HG02588 (cell line): Measurements from ENCODE around the gene IFIT1.
"Not testable (repeated sequence)": the region's sequence is repeated elsewhere in the genome, so short reads cannot be mapped to it uniquely, and the experiment has no call there.

Experiments used
- ATAC-seq: cut with Tn5 transposase; IDR thresholded peaks from one replicate; pipeline ENCODE4 v1.9.1; 2021; ENCODE audit warnings: mild to moderate bottlenecking, moderate library complexity; ENCODE audit not compliant: unreplicated experiment

The IFIT1 gene

DNA sequence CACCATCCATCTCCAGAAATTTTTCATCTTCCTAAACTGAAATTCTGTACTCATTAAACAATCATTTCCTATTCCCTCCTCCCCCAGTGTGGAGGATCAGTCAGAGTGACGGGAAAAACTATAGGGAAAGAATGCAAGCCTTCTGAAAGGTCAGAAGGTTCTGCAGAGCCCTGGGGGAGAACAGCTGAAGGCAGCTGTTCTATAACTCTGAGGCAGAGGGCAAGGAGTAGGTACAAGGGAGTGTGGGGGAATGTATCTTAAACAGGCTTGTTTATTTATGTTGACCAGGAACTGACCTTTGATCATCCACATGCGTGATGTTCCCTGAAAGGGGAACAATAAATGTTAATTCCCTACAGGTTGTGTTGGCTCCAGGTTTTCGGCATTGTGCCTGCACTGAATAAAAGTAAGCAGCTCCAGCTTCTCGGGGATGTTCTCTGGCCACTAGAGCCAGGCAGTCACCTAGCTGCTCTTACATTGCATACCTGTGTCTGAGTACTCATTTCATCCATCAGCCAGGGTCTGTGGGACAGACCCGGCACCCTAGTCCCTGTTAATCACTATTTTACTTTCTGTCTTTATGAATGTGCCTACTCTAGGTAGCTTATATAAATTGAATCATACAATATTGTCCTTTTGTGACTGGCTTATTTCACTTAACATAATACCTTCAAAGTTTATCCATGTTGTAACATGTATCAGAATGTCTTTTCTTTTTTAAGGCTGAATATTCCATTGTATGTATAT, 5.8 kb downstream of the IFIT1 start:
- ATAC-seq: no peak

- no peak for ATAC-seq
Measured at GRCh38 chr10:89399956-89400355, 7.5 kb downstream of the IFIT1 start.

- ATAC-seq: no peak
Measured at GRCh38 chr10:89403043-89403442, 10.6 kb downstream of the IFIT1 start.

DNA sequence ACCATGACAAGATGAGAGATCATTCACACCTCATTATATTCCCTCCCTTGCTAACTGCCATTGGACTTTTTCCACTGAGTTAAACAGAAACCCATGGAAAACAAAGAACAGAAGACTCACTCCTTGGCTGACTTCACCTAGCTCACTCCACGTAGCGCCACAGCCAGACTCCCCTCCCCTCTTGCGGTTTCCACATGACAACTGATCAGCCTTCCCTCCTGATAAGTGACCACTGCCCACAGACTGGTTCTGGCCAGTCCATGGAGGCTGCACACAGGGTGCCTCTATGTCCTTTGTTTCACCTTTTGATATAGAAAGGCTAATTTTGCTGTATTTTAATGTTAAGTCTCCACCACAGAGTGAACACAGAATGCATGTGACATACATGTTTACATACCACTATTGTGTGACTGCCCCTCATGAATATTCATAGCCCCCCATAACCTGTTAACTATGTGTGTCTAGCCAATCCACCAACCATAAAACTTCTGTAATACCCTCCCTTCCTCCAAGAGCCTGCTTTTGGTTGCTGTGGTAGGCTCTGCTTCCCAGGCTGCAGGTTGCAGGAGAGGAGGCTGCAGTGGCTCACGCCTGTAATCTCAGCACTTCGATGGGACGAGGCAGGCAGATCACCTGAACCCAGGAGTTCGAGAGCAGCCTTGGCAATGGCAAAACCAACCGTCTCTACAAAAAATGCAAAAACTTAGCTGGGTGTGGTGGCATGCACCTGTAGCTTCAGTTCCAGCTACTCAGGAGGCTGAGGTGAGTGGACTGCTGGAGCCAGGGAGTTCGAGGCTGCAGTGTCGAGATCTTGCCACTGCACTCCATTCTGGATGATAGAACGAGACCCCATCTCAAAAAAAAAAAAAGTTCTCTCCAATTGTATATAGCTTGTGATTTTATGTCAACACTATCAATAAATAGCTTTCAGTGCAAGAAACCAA, 12.0 kb downstream of the IFIT1 start:
- ATAC-seq: no peak

GRCh38 chr10:89406178-89406577, 13.8 kb downstream of the IFIT1 start:
- not testable (repeated sequence) for ATAC-seq

DNA sequence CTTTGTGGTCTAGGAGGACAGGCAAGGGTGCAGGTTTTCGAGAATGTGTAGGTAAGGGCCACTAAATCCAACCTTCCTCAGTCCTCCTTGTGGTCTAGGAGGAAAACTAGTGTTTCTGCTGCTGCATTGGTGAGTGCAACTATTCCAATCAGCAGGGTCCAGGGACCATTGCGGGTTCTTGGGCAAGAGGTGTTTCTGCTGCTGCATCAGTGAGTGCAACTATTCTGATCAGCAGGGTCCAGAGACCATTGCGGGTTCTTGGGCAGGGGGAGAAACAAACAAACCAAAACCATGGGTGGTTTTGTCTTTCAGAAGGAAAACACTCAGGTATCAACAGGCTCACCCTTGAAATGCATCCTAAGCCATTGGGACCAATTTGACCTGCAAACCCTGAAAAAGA, 15.4 kb downstream of the IFIT1 start:
- not testable (repeated sequence) for ATAC-seq

DNA sequence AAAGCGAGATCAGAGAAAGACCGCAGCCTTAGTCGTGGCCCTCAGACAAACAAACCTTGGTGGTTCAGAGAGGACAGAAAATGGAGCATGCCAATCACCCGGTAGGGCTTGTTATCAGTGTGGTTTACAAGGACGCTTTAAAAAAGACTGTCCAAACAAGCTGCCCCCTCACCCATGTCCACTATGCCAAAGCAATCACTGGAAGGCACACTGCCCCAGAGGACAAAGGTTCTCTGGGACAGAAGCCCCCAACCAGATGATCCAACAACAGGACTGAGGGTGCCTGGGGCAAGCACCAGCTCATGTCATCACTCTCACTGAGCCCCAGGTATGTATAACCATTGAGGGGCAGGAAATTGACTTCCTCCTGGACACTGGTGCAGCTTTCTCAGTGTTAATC, 16.9 kb downstream of the IFIT1 start:
- ATAC-seq: not testable (repeated sequence)

DNA sequence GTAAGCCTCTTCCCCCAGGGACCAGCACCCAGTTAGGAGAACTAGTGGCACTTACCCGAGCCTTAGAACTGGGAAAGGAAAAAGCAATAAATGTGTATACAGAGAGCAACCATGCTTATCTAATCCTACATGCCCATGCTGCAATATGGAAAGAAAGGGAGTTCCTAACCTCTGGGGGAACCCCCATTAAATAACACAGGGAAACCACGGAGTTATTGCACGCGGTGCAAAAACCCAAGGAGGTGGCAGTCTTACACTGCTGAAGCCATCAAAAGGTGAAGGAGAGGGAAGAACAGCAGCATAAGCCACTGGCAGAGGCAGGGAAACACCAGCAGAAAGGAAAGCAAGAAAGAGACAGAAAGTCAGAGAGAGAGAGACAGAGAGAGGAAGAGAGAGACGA, 18.1 kb downstream of the IFIT1 start:
- not testable (repeated sequence) for ATAC-seq

GRCh38 chr10:89411135-89411534, 18.7 kb downstream of the IFIT1 start:
- ATAC-seq: not testable (repeated sequence)

- not testable (repeated sequence) for ATAC-seq
Measured at GRCh38 chr10:89412276-89412675, 19.9 kb downstream of the IFIT1 start.

DNA sequence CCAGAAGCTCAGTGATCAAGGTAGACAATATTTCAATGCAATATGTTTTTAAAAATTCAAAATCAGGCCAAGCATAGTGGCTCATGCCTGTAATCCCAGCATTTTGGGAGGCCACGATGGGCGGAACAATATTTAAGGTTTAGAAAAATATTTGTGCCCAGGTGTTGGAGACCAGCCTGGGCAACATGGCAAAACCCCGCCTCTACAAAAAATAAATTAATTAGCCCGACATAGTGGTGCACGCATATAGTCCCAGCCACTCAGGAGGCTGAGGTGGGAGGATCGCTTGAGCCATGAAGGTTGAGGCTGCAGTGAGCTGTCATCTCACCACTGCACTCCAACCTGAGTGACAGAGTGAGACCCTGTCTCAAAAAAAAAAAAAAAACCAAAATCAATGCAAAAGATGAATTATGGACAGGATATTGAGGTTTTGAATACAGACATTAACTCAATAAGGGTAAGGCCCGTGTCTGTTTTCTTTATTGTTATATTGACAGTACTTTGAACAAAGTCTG, 21.0 kb downstream of the IFIT1 start:
- no peak for ATAC-seq

- peak; percentile 78 for ATAC-seq
Measured at GRCh38 chr10:89414146-89414878, 21.9 kb downstream of the IFIT1 start, which contains the start of gene IFIT5. Gene IFIT5, plus strand, starts transcription at chr10:89414568. Its CDS starts 231 bp downstream, at chr10:89414799.

DNA sequence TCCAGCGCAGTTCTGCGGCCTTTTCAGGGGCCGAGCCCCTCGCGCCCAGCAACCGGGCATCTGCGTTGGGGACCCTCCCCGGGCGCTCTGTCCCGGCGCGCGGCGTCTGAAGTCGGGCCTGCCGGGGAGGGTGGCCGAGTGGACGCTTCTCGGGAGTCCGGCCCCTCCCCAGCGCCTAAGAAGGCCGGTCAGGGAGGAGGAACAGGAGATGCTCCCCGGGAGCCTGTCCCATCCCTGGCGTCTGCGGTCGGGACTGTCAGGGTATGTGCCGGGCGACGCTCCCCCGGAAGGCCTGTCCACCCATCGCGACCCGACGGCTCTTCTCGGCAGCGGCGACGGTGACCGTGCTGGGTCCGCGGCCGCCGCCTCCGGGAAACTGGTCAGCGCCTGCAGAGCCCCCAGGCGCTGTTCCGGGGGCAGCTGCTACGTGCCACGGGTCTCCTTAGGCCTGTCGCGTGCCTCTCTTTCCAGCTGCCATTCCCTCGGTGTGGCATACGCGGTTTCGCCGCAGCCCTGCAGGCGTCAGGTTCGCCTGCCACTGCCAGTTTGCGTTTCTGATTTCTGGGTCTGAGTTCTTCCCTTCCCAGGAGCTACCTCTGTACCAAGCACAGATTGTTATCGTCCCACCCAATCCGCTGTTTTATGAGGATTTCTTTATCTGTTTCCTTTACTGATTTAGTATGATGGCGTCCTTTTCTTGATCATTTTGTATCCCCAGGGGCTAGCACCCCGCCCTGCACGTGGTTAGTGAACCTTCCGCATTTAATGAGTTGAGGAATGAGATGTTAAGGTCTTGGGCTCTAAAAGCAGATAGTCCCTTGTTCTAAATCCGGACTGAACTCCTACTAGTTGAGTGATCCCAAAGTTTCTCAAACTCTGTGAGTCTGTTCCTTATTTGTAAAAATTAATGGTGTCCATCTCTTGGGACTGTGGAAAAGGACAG, 22.7 kb downstream of the IFIT1 start:
- ATAC-seq: peak; percentile 37

DNA sequence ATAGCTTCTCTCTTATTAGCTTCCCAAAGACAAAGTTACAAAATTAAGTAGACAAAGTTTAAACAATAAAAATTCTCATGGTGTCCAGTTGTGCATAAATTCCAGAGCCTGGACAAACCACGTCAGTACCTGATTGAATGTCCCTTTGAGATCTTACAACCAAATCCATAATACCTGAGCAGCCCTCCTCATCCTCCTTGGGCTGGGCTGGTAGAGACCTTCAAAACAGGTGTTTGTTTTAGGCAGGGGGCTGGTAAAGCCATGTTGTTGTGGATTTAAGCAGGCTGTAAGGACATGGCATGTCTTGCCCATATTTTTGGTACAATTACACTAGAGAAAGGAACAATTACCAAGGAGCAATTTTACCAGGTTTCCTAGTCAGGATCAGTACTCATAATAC, 24.0 kb downstream of the IFIT1 start:
- ATAC-seq: no peak

- no peak for ATAC-seq
Measured at GRCh38 chr10:89419548-89419947, 27.1 kb downstream of the IFIT1 start.

DNA sequence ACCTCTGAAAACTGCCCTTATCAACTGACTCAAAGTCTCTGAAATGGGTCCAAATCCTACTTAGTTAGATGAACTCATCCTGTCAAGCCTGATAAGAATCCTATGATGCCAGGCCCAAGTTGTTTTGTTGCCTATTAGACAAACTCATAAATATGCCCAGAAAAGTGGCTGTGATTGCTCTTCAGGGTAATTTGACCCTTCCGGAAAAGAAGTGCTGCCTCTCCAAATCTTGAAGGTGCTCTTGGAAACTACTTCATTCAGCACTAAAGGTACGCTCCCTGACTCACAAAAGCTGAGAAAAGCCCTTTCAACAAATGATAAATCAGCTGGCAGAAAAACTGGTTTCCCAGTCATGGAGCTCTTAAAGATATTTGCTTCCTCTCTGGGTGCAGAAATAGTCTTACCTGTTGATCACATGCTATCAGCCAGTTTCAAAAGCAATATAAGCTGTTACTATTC, 28.6 kb downstream of the IFIT1 start:
- ATAC-seq: no peak

GRCh38 chr10:89425000-89425399, 32.6 kb downstream of the IFIT1 start:
- ATAC-seq: no peak

GRCh38 chr10:89426230-89426868, 33.9 kb downstream of the IFIT1 start:
- ATAC-seq: no peak

DNA sequence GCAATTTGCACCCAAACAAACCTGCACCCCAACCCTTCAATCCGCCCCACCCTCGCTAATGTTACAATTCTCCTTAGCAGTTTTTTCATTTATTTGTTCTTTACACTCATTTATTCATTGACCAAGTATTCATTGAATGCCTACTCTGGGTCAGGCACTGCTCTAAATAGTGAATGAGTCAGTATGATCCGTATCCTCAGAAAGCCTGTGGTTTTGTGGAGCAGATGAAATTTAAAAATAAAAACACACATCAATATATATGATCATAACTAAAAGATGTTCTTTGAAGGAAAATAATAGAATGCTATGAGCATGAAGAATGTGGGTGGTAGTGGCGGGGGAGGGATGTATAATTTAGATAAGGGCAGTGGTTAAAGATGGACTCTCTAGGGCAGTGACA, 35.2 kb downstream of the IFIT1 start:
- ATAC-seq: no peak
